ENCODE data around the gene FRMD1.

Gene FRMD1

GRCh38 chr6:168093071-168093505 is 14.1 kb upstream of the FRMD1 start:
- H3K4me3 ChIP-seq (ENCODE audit: insufficient read depth in 1 of 2, low read depth in 1 of 2, low read length in 2 of 2), result no peak overlapping the region
- no peak for DNase-seq
- H2BK5ac ChIP-seq (ENCODE audit: low read depth, low read length, poor library complexity, severe bottlenecking), result no peak overlapping the region
- no peak overlapping the region for H2AFZ ChIP-seq (ENCODE audit: low read depth, low read length)
- no peak overlapping the region for H2AK5ac ChIP-seq (ENCODE audit: low read length, severe bottlenecking)
- H3K18ac ChIP-seq (ENCODE audit: low read depth in 1 of 2, low read length in 2 of 2), result no peak overlapping the region
- no peak overlapping the region for H2BK12ac ChIP-seq (ENCODE audit: low read length in 2 of 2)
- H3K36me3 ChIP-seq (ENCODE audit: control insufficient read depth in 1 of 2, insufficient read depth in 2 of 2, low read depth in 1 of 2, low read length in 2 of 2), result no peaks in the 10 kb centered on the region
- H3K79me1 ChIP-seq (replicated peaks; ENCODE audit: low read length, poor library complexity, severe bottlenecking), result no peaks in the 10 kb centered on the region
- H3K14ac ChIP-seq (ENCODE audit: low read length in 2 of 2), result no peak overlapping the region
- H2BK15ac ChIP-seq (ENCODE audit: low read depth, poor library complexity, severe bottlenecking), result no peak overlapping the region
- no peak overlapping the region for H3K9ac ChIP-seq (ENCODE audit: low read length)
- H3K9me3 ChIP-seq (ENCODE audit: control insufficient read depth, low read length), result peaks cover 4% of the 10 kb centered on the region
- peaks cover 0 to 21% of the 10 kb centered on the region in 2 experiments for H3K27me3 ChIP-seq (ENCODE audit: control insufficient read depth in 1 of 2, insufficient read depth in 1 of 2, low read length in 2 of 2)
- H3K23ac ChIP-seq (ENCODE audit: low read length in 2 of 2), result no peak overlapping the region
- no peak overlapping the region for H4K8ac ChIP-seq (ENCODE audit: low read length)
- no peak overlapping the region for H3K4ac ChIP-seq (ENCODE audit: low read depth in 1 of 2, low read length in 2 of 2)
- no peak overlapping the region for H2BK120ac ChIP-seq (ENCODE audit: low read depth, low read length)
- no peak overlapping the region for H4K91ac ChIP-seq (ENCODE audit: low read length)
- H3K4me2 ChIP-seq (ENCODE audit: low read length, poor library complexity, severe bottlenecking), result no peak overlapping the region
- peaks cover 14% of the 10 kb centered on the region for H3K4me1 ChIP-seq (ENCODE audit: control insufficient read depth, insufficient read depth, low read depth, low read length)
- WGBS, result 89% methylated on average over 12 of the region's 12 CpGs
- H3K27ac ChIP-seq (ENCODE audit: low read length, poor library complexity, severe bottlenecking), result no peak overlapping the region

- peak overlapping the region; percentile 2 for H4K8ac ChIP-seq (ENCODE audit: low read length)
- H2BK15ac ChIP-seq (ENCODE audit: low read depth, poor library complexity, severe bottlenecking), result no peak overlapping the region
- no peak overlapping the region for H3K4me2 ChIP-seq (ENCODE audit: low read length, poor library complexity, severe bottlenecking)
- H4K91ac ChIP-seq (ENCODE audit: low read length), result no peak overlapping the region
- peaks cover 20% of the 10 kb centered on the region for H3K4me1 ChIP-seq (ENCODE audit: control insufficient read depth, insufficient read depth, low read depth, low read length)
- H2AFZ ChIP-seq (ENCODE audit: low read depth, low read length), result no peak overlapping the region
- H2BK5ac ChIP-seq (ENCODE audit: low read depth, low read length, poor library complexity, severe bottlenecking), result no peak overlapping the region
- peaks cover 0 to 24% of the 10 kb centered on the region in 2 experiments for H3K27me3 ChIP-seq (ENCODE audit: control insufficient read depth in 1 of 2, insufficient read depth in 1 of 2, low read length in 2 of 2)
- H2AK5ac ChIP-seq (ENCODE audit: low read length, severe bottlenecking), result no peak overlapping the region
- H2BK12ac ChIP-seq (ENCODE audit: low read length in 2 of 2), result no peak overlapping the region
- peaks cover 4% of the 10 kb centered on the region for H3K9me3 ChIP-seq (ENCODE audit: control insufficient read depth, low read length)
- H3K36me3 ChIP-seq (ENCODE audit: control insufficient read depth in 1 of 2, insufficient read depth in 2 of 2, low read depth in 1 of 2, low read length in 2 of 2), result no peaks in the 10 kb centered on the region
- H3K14ac ChIP-seq (ENCODE audit: low read length in 2 of 2), result no peak overlapping the region
- no peak overlapping the region for H3K4ac ChIP-seq (ENCODE audit: low read depth in 1 of 2, low read length in 2 of 2)
- DNase-seq, result no peak
- no peaks in the 10 kb centered on the region for H3K79me1 ChIP-seq (replicated peaks; ENCODE audit: low read length, poor library complexity, severe bottlenecking)
- no peak overlapping the region for H3K27ac ChIP-seq (ENCODE audit: low read length, poor library complexity, severe bottlenecking)
- H3K9ac ChIP-seq (ENCODE audit: low read length), result no peak overlapping the region
- no peak overlapping the region for H2BK120ac ChIP-seq (ENCODE audit: low read depth, low read length)
- no peak overlapping the region for H3K4me3 ChIP-seq (ENCODE audit: insufficient read depth in 1 of 2, low read depth in 1 of 2, low read length in 2 of 2)
- H3K18ac ChIP-seq (ENCODE audit: low read depth in 1 of 2, low read length in 2 of 2), result no peak overlapping the region
- H3K23ac ChIP-seq (ENCODE audit: low read length in 2 of 2), result no peak overlapping the region
- WGBS, result 81% methylated on average over 8 of the region's 8 CpGs
Observed at GRCh38 chr6:168092541-168092940, 13.5 kb upstream of the FRMD1 start.

GRCh38 chr6:168091381-168092264 is 12.6 kb upstream of the FRMD1 start:
- Histone ChIP-seq H2BK12ac (ENCODE audit: low read length in 2 of 2) (no peak overlapping the region), H3K79me1 (replicated peaks; ENCODE audit: low read length, poor library complexity, severe bottlenecking) (no peaks in the 10 kb centered on the region)
- DNase-seq, result no peak

GRCh38 chr6:168090706-168091105 is 11.7 kb upstream of the FRMD1 start:
- no peak overlapping the region for H3K23ac ChIP-seq (ENCODE audit: low read length in 2 of 2)
- H2BK120ac ChIP-seq (ENCODE audit: low read depth, low read length), result no peak overlapping the region
- WGBS, result 88% methylated on average over 16 of the region's 17 CpGs
- H3K9me3 ChIP-seq (ENCODE audit: control insufficient read depth, low read length), result peaks cover 4% of the 10 kb centered on the region
- no peak overlapping the region for H3K18ac ChIP-seq (ENCODE audit: low read depth in 1 of 2, low read length in 2 of 2)
- DNase-seq, result no peak
- no peak overlapping the region for H4K8ac ChIP-seq (ENCODE audit: low read length)
- H2AK5ac ChIP-seq (ENCODE audit: low read length, severe bottlenecking), result no peak overlapping the region
- H3K4ac ChIP-seq (ENCODE audit: low read depth in 1 of 2, low read length in 2 of 2), result no peak overlapping the region
- no peaks in the 10 kb centered on the region for H3K79me1 ChIP-seq (replicated peaks; ENCODE audit: low read length, poor library complexity, severe bottlenecking)
- H3K27me3 ChIP-seq (ENCODE audit: control insufficient read depth in 1 of 2, insufficient read depth in 1 of 2, low read length in 2 of 2), result peaks cover 0 to 23% of the 10 kb centered on the region in 2 experiments
- H3K4me3 ChIP-seq (ENCODE audit: insufficient read depth in 1 of 2, low read depth in 1 of 2, low read length in 2 of 2), result no peak overlapping the region
- no peak overlapping the region for H3K9ac ChIP-seq (ENCODE audit: low read length)
- H2AFZ ChIP-seq (ENCODE audit: low read depth, low read length), result no peak overlapping the region
- H3K27ac ChIP-seq (ENCODE audit: low read length, poor library complexity, severe bottlenecking), result no peak overlapping the region
- no peak overlapping the region for H3K4me2 ChIP-seq (ENCODE audit: low read length, poor library complexity, severe bottlenecking)
- H3K4me1 ChIP-seq (ENCODE audit: control insufficient read depth, insufficient read depth, low read depth, low read length), result peaks cover 30% of the 10 kb centered on the region
- H3K36me3 ChIP-seq (ENCODE audit: control insufficient read depth in 1 of 2, insufficient read depth in 2 of 2, low read depth in 1 of 2, low read length in 2 of 2), result no peaks in the 10 kb centered on the region
- no peak overlapping the region for H3K14ac ChIP-seq (ENCODE audit: low read length in 2 of 2)
- H2BK12ac ChIP-seq (ENCODE audit: low read length in 2 of 2), result no peak overlapping the region
- H4K91ac ChIP-seq (ENCODE audit: low read length), result no peak overlapping the region
- no peak overlapping the region for H2BK5ac ChIP-seq (ENCODE audit: low read depth, low read length, poor library complexity, severe bottlenecking)
- no peak overlapping the region for H2BK15ac ChIP-seq (ENCODE audit: low read depth, poor library complexity, severe bottlenecking)

More at GRCh38 chr6:168091381-168092264, 12.6 kb upstream of the FRMD1 start:
- Histone ChIP-seq H3K4me3 (ENCODE audit: insufficient read depth in 1 of 2, low read depth in 1 of 2, low read length in 2 of 2) (no peak overlapping the region), H3K9me3 (ENCODE audit: control insufficient read depth, low read length) (peaks cover 4% of the 10 kb centered on the region), H3K27me3 (ENCODE audit: control insufficient read depth in 1 of 2, insufficient read depth in 1 of 2, low read length in 2 of 2) (peaks cover 0 to 23% of the 10 kb centered on the region in 2 experiments), H3K27ac (ENCODE audit: low read length, poor library complexity, severe bottlenecking) (no peak overlapping the region), H3K4ac (ENCODE audit: low read depth in 1 of 2, low read length in 2 of 2) (no peak overlapping the region), H3K4me1 (ENCODE audit: control insufficient read depth, insufficient read depth, low read depth, low read length) (peaks cover 28% of the 10 kb centered on the region), H3K18ac (ENCODE audit: low read depth in 1 of 2, low read length in 2 of 2) (no peak overlapping the region), H4K91ac (ENCODE audit: low read length) (peak overlapping the region; percentile 13), H4K8ac (ENCODE audit: low read length) (no peak overlapping the region), H3K23ac (ENCODE audit: low read length in 2 of 2) (no peak overlapping the region), H2AK5ac (ENCODE audit: low read length, severe bottlenecking) (no peak overlapping the region), H3K4me2 (ENCODE audit: low read length, poor library complexity, severe bottlenecking) (no peak overlapping the region), H3K36me3 (ENCODE audit: control insufficient read depth in 1 of 2, insufficient read depth in 2 of 2, low read depth in 1 of 2, low read length in 2 of 2) (no peaks in the 10 kb centered on the region), H3K14ac (ENCODE audit: low read length in 2 of 2) (no peak overlapping the region), H2BK120ac (ENCODE audit: low read depth, low read length) (no peak overlapping the region), H2BK15ac (ENCODE audit: low read depth, poor library complexity, severe bottlenecking) (no peak overlapping the region), H2BK5ac (ENCODE audit: low read depth, low read length, poor library complexity, severe bottlenecking) (no peak overlapping the region), H2AFZ (ENCODE audit: low read depth, low read length) (no peak overlapping the region), H3K9ac (ENCODE audit: low read length) (no peak overlapping the region)
- 92% methylated on average over 28 of the region's 28 CpGs for WGBS

Data from mesenchymal stem cell (in vitro differentiated cells and primary cell).